HFFc6 (cell line): ENCODE results near the gene NMRK1. TPM values are rescaled to one million over a fixed set of nuclear protein-coding genes. Genes with fewer than 3 reads are reported as not detected.

Experiments used
- DNase-seq: peaks from one replicate; pipeline ENCODE4 v3.0.0-alpha.2; 2018
- H3K27ac Mint-ChIP-seq: 2 replicates; pipeline ENCODE4 v1.8.0; 2020; ENCODE audit warnings: mild to moderate bottlenecking, mixed read lengths
- H3K27me3 Mint-ChIP-seq: 2 replicates; pipeline ENCODE4 v1.8.0; 2021; ENCODE audit warnings: mild to moderate bottlenecking, moderate library complexity, mixed read lengths; ENCODE audit not compliant: insufficient read depth
- H3K36me3 Mint-ChIP-seq: 2 replicates; pipeline ENCODE4 v1.8.0; 2021; ENCODE audit warnings: low read depth, mixed read lengths
- H3K4me1 Mint-ChIP-seq: 2 replicates; pipeline ENCODE4 v1.8.0; 2020; ENCODE audit warnings: low read depth, mixed read lengths
- H3K4me3 Mint-ChIP-seq: 2 replicates; pipeline ENCODE4 v1.8.0; 2020; ENCODE audit warnings: mild to moderate bottlenecking, moderate library complexity, mixed read lengths
- H3K9me3 Mint-ChIP-seq: 2 replicates; pipeline ENCODE4 v1.8.0; 2020; ENCODE audit warnings: mild to moderate bottlenecking, mixed read lengths
- CTCF ChIP-seq: fragments of 200-600 bp; sonication (generic); IDR thresholded peaks from 2 replicates; pipeline ENCODE4 v1.5.0; 2021; ENCODE audit warnings: antibody characterized with exemption, mild to moderate bottlenecking
- total RNA-seq, 6 experiments: library from RNA; stranded (reverse); fragmentation: NEBNext Ultra II Directional; extraction: Animal tissue kit (Norgen Biotek cat#: 25700); gene quantifications; 2 replicates in 1 of 6; 3 replicates in 5 of 6; pipeline ENCODE4 v1.2.3, GENCODE V29; 2021

NMRK1 gene
- total RNA-seq, 6 experiments from 2014 or later = 16.7 to 23.2 (median 18.7) TPM

- peak; percentile 24 for DNase-seq
- Mint-ChIP-seq H3K36me3 (no peaks in the 10 kb centered on the region), H3K27ac (peak overlapping the region; percentile 72), H3K9me3 (peaks cover 10% of the 10 kb centered on the region), H3K4me1 (peaks cover 20% of the 10 kb centered on the region), H3K27me3 (no peaks in the 10 kb centered on the region), H3K4me3 (no peak overlapping the region)
- no peak for TF ChIP-seq CTCF
Observed at GRCh38 chr9:75063556-75064305, 24.2 kb downstream of the NMRK1 start.

- no peaks in the 10 kb centered on the region for H3K27me3 Mint-ChIP-seq
- no peak for DNase-seq
- H3K36me3 Mint-ChIP-seq = no peaks in the 10 kb centered on the region
- TF ChIP-seq CTCF = no peak
- H3K27ac Mint-ChIP-seq = no peak overlapping the region
- peaks cover 13% of the 10 kb centered on the region for H3K9me3 Mint-ChIP-seq
- H3K4me1 Mint-ChIP-seq = peaks cover 20% of the 10 kb centered on the region
- no peak overlapping the region for H3K4me3 Mint-ChIP-seq
Observed at GRCh38 chr9:75061169-75061568, 26.8 kb downstream of the NMRK1 start.

- no peak for TF ChIP-seq CTCF
- Mint-ChIP-seq H3K4me1 (no peaks in the 10 kb centered on the region), H3K27me3 (peaks cover 7% of the 10 kb centered on the region), H3K4me3 (no peak overlapping the region), H3K9me3 (peaks cover 10% of the 10 kb centered on the region), H3K36me3 (no peaks in the 10 kb centered on the region), H3K27ac (no peak overlapping the region)
- DNase-seq = no peak
Observed at GRCh38 chr9:75054368-75055001, 33.5 kb downstream of the NMRK1 start.

- no peak for DNase-seq
- Mint-ChIP-seq H3K27me3 (peaks cover 7% of the 10 kb centered on the region), H3K27ac (no peak overlapping the region), H3K9me3 (peaks cover 4% of the 10 kb centered on the region; the same call in 1 of the 2 replicates), H3K4me1 (no peaks in the 10 kb centered on the region), H3K36me3 (no peaks in the 10 kb centered on the region), H3K4me3 (no peak overlapping the region)
- TF ChIP-seq CTCF = no peak
Observed at GRCh38 chr9:75053869-75054268, 34.1 kb downstream of the NMRK1 start.

- H3K36me3 Mint-ChIP-seq = no peaks in the 10 kb centered on the region
- H3K27ac Mint-ChIP-seq = no peak overlapping the region
- no peak overlapping the region for H3K4me3 Mint-ChIP-seq
- TF ChIP-seq CTCF = no peak
- no peaks in the 10 kb centered on the region for H3K4me1 Mint-ChIP-seq
- DNase-seq = no peak
- H3K27me3 Mint-ChIP-seq = peaks cover 7% of the 10 kb centered on the region
- no peaks in the 10 kb centered on the region for H3K9me3 Mint-ChIP-seq
Observed at GRCh38 chr9:75051285-75051684, 36.7 kb downstream of the NMRK1 start.
